Common myeloid progenitor, CD34-positive (primary cell): ENCODE results near the gene ZNF687.

Experiments
- CTCF ChIA-PET: fragments of 350-600 bp; sonication (Branson Sonifier 250); formaldehyde crosslinking; loops from one replicate; lab custom pipeline; 2021; ENCODE audit warnings: antibody characterized with exemption; lab: Charles Lee
- POLR2A ChIA-PET: fragments of 350-600 bp; sonication (Branson Sonifier 250); formaldehyde crosslinking; loops from one replicate; lab custom pipeline; 2021; ENCODE audit warnings: antibody characterized with exemption; lab: Charles Lee
- DNase-seq, 3 donors: peaks; one replicate each; pipeline versions ENCODE4 v3.0.0 to v3.0.0-alpha.2; 2013
- H3K27ac ChIP-seq, 2 experiments: 1 replicate in 1 of 2; 2 replicates in 1 of 2; pipeline ENCODE4 v1.7.0; 2013; ENCODE audit warnings: inconsistent platforms in 2 of 2, low read length in 2 of 2, mild to moderate bottlenecking in 2 of 2, low read depth in 1 of 2, moderate library complexity in 1 of 2; ENCODE audit not compliant: severe bottlenecking in 2 of 2, insufficient read depth in 1 of 2, poor library complexity in 1 of 2
- H3K27me3 ChIP-seq, 5 experiments: replicated peaks in 2 of 5; 1 replicate in 3 of 5; 2 replicates in 2 of 5; pipeline versions ENCODE4 v1.6.1 to v1.7.0; 2013; ENCODE audit warnings: low read length in 4 of 5, mild to moderate bottlenecking in 2 of 5, moderate library complexity in 2 of 5, inconsistent platforms in 1 of 5; ENCODE audit not compliant: insufficient read depth in 5 of 5, control insufficient read depth in 4 of 5
- H3K36me3 ChIP-seq, 4 experiments: 1 replicate in 2 of 4; 2 replicates in 2 of 4; pipeline versions ENCODE4 v1.6.1 to v1.7.0; 2013; ENCODE audit warnings: low read length in 3 of 4, control low read depth in 1 of 4, mild to moderate bottlenecking in 1 of 4; ENCODE audit not compliant: control insufficient read depth in 4 of 4, insufficient read depth in 4 of 4
- H3K4me1 ChIP-seq, 4 experiments: 1 replicate in 3 of 4; 2 replicates in 1 of 4; pipeline versions ENCODE4 v1.6.1 to v1.7.1; 2013; ENCODE audit warnings: low read length in 3 of 4, mild to moderate bottlenecking in 3 of 4, control low read depth in 1 of 4, inconsistent platforms in 1 of 4, moderate library complexity in 1 of 4; ENCODE audit not compliant: control insufficient read depth in 4 of 4, insufficient read depth in 4 of 4; ENCODE audit errors: control extremely low read depth in 1 of 4
- H3K4me3 ChIP-seq, 7 experiments: 1 replicate in 4 of 7; 2 replicates in 3 of 7; pipeline versions ENCODE4 v1.5.1 to v1.7.0; 2013; ENCODE audit warnings: mild to moderate bottlenecking in 7 of 7, low read length in 6 of 7, moderate library complexity in 6 of 7, inconsistent platforms in 2 of 7, low read depth in 2 of 7, control low read depth in 1 of 7; ENCODE audit not compliant: insufficient read depth in 4 of 7, control insufficient read depth in 1 of 7; ENCODE audit errors: extremely low read depth in 1 of 7
- H3K9me3 ChIP-seq, 5 experiments: 1 replicate in 4 of 5; 2 replicates in 1 of 5; pipeline versions ENCODE4 v1.6.1 to v1.7.1; 2013; ENCODE audit warnings: low read length in 4 of 5, mild to moderate bottlenecking in 2 of 5, inconsistent platforms in 1 of 5, low read depth in 1 of 5, moderate library complexity in 1 of 5; ENCODE audit not compliant: control insufficient read depth in 4 of 5, insufficient read depth in 2 of 5; ENCODE audit errors: control extremely low read depth in 1 of 5
- WGBS: methylation state at CpG from one replicate; pipeline ENCODE4 v1.1.5; 2013; ENCODE audit not compliant: insufficient coverage; 5-methylcytosine and 5-hydroxymethylcytosine counted together

ZNF687 gene

DNA sequence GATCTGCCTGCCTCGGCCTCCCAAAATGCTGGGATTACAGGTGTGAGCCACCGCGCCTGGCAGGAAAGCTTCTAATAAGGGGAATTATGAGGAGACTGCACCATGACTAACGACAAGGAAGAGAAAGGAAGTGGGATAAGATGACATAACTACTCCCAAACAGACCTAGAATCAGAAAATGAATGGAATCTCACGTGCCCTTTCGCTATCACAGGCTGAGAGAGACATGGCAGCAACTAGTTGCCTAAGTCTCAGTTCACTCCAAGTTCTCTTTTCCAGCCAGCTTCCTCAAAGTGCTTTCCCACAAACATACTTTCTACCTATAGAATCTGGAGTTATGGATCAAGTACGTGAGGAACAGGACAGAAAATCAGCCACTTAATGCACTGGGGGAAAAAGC lies 43.1 kb downstream of the ZNF687 start:
- POLR2A ChIA-PET = no interaction called here
- WGBS = no CpG with 5 or more reads among the region's 7 CpGs
- DNase-seq = no peak

GRCh38 chr1:151325646-151326429 lies 43.7 kb downstream of the ZNF687 start:
- H3K9me3 ChIP-seq = no peaks in the 10 kb centered on the region
- no peak for DNase-seq
- H3K4me3 ChIP-seq = peak overlapping the region in 5 of 7 experiments; percentile 76 to 93 (median 77)
- H3K27me3 ChIP-seq = no peaks in the 10 kb centered on the region
- ChIA-PET POLR2A (interaction anchor here (1.3 kb wide), 1 partner anchor 8 kb away, joined by 3 read pairs; no protein-coding TSS in a partner anchor), CTCF (interaction anchor here (1.5 to 41.8 kb wide), 3 partner anchors 6 to 72 kb away, joined by 3 to 644 read pairs (median 644); partner anchors contain the start of gene PI4KB)
- peaks cover 6 to 31% (median 21%) of the 10 kb centered on the region in 4 experiments for H3K36me3 ChIP-seq
- H3K4me1 ChIP-seq = peaks cover 4 to 28% (median 20%) of the 10 kb centered on the region in 4 experiments
- H3K27ac ChIP-seq = peak overlapping the region; percentile 99 to 100
- 87% methylated on average over 3 of the region's 5 CpGs for WGBS

More for the DNA sequence above, 43.1 kb downstream of the ZNF687 start:
- Histone ChIP-seq H3K27ac (peak overlapping the region in 1 of 2 experiments; percentile 100), H3K4me1 (peaks cover 4 to 28% (median 20%) of the 10 kb centered on the region in 4 experiments), H3K9me3 (no peaks in the 10 kb centered on the region), H3K4me3 (no peak overlapping the region), H3K36me3 (peaks cover 10 to 37% (median 27%) of the 10 kb centered on the region in 4 experiments), H3K27me3 (no peaks in the 10 kb centered on the region)
- CTCF ChIA-PET = interaction anchor here (28.0 to 41.8 kb wide), 2 partner anchors 7 to 13 kb away, joined by 644 read pairs; partner anchors contain the start of gene PI4KB

DNA sequence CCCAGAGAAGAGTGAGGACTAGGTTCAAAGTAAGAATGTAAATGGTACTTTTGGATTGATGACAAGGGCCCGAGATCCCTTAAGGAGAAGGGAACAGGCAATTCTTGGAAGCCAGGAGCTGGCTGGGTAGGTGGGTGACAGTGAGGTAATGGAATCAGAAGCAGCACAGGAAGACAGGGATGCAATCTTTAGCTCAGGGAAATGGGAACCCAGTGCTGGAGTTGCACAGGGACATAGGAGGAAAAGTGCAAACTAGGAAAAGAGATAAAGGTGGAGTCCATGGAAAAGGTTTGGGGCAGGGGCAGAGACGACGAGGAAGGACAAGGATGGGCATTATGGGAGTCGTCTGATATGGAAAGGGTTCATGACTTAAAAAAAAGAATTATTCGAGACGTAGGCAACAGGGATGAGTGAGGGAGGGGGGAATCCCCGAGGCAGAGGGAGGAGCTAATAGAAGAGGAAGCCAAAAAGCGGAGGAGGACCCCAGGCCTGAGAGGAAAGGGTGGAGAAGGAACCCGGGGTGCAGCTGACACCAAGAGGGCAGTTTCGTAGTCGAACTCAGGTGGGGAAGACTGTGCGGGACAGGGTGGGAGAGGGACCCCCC lies 44.6 kb downstream of the ZNF687 start:
- H3K36me3 ChIP-seq = peaks cover 3 to 26% (median 17%) of the 10 kb centered on the region in 4 experiments
- H3K9me3 ChIP-seq = no peaks in the 10 kb centered on the region
- peak; percentile 61 to 82 (median 79) for DNase-seq
- H3K27me3 ChIP-seq = no peaks in the 10 kb centered on the region
- H3K4me1 ChIP-seq = peaks cover 4 to 28% (median 20%) of the 10 kb centered on the region in 4 experiments
- ChIA-PET POLR2A (interaction anchor here (0.6 to 1.7 kb wide), 6 partner anchors 9 to 161 kb away, joined by 3 to 5 read pairs (median 4); partner anchors contain the start of genes PSMB4, SCNM1 and ZNF687), CTCF (interaction anchor here (1.0 to 41.8 kb wide), 6 partner anchors 6 to 77 kb away, joined by 3 to 644 read pairs (median 4); partner anchors contain the start of gene PI4KB)
- H3K4me3 ChIP-seq = peak overlapping the region; percentile 41 to 93 (median 77)
- WGBS = 5% methylated on average over 8 of the region's 12 CpGs
- H3K27ac ChIP-seq = peak overlapping the region; percentile 99 to 100

DNA sequence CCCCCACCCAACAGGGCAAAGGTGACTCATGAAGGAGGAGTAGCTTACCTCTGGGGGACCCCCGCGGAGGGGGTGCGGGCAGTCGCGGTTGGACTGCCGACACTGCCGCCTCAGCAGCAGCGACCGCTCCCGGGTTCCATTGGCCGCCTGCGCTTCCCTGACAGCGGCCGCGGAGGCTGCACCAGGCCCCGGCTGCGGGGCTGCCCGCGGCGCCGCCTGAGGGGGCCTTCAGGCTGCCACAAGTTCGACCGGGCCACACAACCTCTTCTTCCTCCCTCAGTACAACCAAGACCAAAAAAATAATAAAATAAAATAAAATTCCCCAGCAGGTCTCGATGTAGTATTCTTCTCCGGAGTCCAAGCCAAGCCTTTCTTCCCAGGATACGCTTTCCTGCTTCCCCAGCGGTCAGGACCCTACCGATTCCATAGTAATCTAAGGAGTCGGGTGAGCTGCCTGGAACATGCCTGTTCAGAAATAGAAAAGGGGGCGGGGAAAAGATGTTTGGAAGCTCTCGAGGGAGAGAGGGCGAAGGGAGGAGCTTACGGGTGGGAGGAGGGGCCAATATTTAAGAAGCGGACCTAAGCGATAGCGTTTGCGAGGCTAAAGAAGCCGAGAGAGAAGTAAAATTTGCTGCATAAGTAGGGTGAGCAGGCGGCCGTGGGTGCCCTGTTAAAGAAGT lies 45.3 kb downstream of the ZNF687 start, which contains the start of gene PI4KB:
Gene PI4KB, minus strand, starts transcription at position 194 of the 680 bp plus-strand sequence. CDS start 10,935 bp downstream, outside the sequence.
- peak; percentile 98 to 99 (median 99) for DNase-seq
- ChIA-PET POLR2A (interaction anchor here (0.6 to 1.7 kb wide), 8 partner anchors 9 to 133 kb away, joined by 3 to 6 read pairs (median 4); partner anchors contain the start of genes PSMB4 and ZNF687), CTCF (interaction anchor here (1.0 to 41.8 kb wide), 6 partner anchors 5 to 76 kb away, joined by 3 to 644 read pairs (median 4); partner anchors contain the start of gene PI4KB)
- Histone ChIP-seq H3K4me1 (peaks cover 4 to 28% (median 20%) of the 10 kb centered on the region in 4 experiments), H3K36me3 (peaks cover 0 to 21% (median 14%) of the 10 kb centered on the region in 4 experiments), H3K4me3 (peak within 1 kb of the TSS; percentile 41 to 93 (median 77)), H3K9me3 (no peaks in the 10 kb centered on the region), H3K27ac (peak within 1 kb of the TSS; percentile 99 to 100), H3K27me3 (no peaks in the 10 kb centered on the region)
- 0% methylated on average over 24 of the region's 40 CpGs for WGBS

DNA sequence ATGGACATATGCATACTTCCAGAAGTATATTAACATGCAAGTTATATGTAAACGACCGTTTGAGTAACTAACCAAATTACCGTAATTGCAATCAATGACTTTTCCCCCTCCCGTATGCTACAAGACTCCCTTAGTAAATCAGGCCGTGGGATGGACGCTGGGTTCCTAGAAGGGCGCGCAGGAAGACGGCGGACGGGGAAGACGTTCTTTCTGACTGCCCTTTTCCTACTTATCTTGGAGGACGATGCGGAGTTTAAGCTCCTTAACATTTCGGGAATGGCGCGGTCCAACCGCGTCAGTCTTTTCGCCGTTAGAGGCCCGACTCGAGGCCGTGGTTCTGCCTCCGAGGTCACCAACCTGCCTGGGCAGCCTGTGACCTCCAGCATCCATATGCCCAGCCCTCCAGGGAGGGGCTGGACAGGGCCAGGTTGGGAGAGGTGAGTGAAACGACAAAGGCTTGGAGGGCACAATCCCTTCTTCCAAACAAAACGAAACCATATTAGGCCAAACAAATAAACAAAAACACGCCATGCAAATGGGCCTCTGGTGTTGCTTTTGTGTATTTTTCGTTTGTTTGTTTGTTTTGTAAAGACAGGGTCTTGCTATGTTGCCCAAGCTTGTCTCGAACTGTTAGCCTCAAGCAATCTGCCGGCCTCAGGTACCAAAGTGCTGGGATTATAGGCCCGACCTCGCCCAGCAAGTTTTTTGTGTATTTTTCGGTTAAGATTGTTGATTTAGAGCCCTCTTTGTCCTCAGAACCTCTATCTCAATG lies 46.0 kb downstream of the ZNF687 start:
- Histone ChIP-seq H3K27ac (peak overlapping the region; percentile 99 to 100), H3K9me3 (no peaks in the 10 kb centered on the region), H3K4me1 (peaks cover 4 to 28% (median 20%) of the 10 kb centered on the region in 4 experiments), H3K27me3 (no peaks in the 10 kb centered on the region), H3K36me3 (peaks cover 0 to 15% (median 12%) of the 10 kb centered on the region in 4 experiments), H3K4me3 (peak overlapping the region in 6 of 7 experiments; percentile 76 to 93 (median 80))
- ChIA-PET CTCF (interaction anchor here (1.5 to 41.8 kb wide), 4 partner anchors 4 to 75 kb away, joined by 3 to 644 read pairs (median 324); partner anchors contain the start of gene PI4KB), POLR2A (interaction anchor here (0.6 to 1.7 kb wide), 6 partner anchors 9 to 134 kb away, joined by 3 to 6 read pairs (median 4); partner anchors contain the start of genes PSMB4 and ZNF687)
- no peak for DNase-seq
- 35% methylated on average over 25 of the region's 34 CpGs for WGBS
